Fibroblast of lung (primary cell): Measurements from ENCODE around the gene PEX6. TPM values are rescaled to one million over a fixed set of nuclear protein-coding genes. Genes with fewer than 3 reads are reported as not detected.
"Not testable (repeated sequence)": the region's sequence is repeated elsewhere in the genome, so short reads cannot be mapped to it uniquely, and the experiment has no call there.

Source experiments
- DNase-seq, 2 donors: peaks; one replicate each; pipeline versions ENCODE4 v3.0.0 to v3.0.0-alpha.2; 2010; ENCODE audit warnings: low read depth in 2 of 2
- H2AFZ ChIP-seq: 2 replicates; pipeline ENCODE4 v1.5.1; 2012; ENCODE audit warnings: low read length, control low read depth, inconsistent platforms
- H3K27ac ChIP-seq: 2 replicates; pipeline ENCODE4 v1.5.1; 2011; ENCODE audit warnings: low read length, control low read depth; ENCODE audit not compliant: insufficient read depth
- H3K27me3 ChIP-seq: 2 replicates; pipeline ENCODE4 v1.5.1; 2011; ENCODE audit warnings: mild to moderate bottlenecking, low read length; ENCODE audit not compliant: control insufficient read depth, insufficient read depth
- H3K36me3 ChIP-seq: 2 replicates; pipeline ENCODE4 v1.5.1; 2011; ENCODE audit warnings: low read length; ENCODE audit not compliant: control insufficient read depth, insufficient read depth
- H3K4me1 ChIP-seq: 2 replicates; pipeline ENCODE4 v1.5.1; 2011; ENCODE audit warnings: low read length; ENCODE audit not compliant: control insufficient read depth, insufficient read depth; ENCODE audit errors: extremely low read depth
- H3K4me2 ChIP-seq: 2 replicates; pipeline ENCODE4 v1.5.1; 2011; ENCODE audit warnings: low read length, control low read depth; ENCODE audit not compliant: insufficient read depth; ENCODE audit errors: extremely low read depth
- H3K4me3 ChIP-seq, 4 experiments: fragments of 200-600 bp in 1 of 4; sonication (generic) in 1 of 4; replicated peaks in 1 of 4; 2 replicates each; pipeline ENCODE4 v1.5.1; 2011 to 2016; ENCODE audit warnings: low read length in 4 of 4, low read depth in 3 of 4, mild to moderate bottlenecking in 3 of 4, control low read depth in 2 of 4, inconsistent platforms in 1 of 4, mixed read lengths in 1 of 4; ENCODE audit not compliant: insufficient read depth in 1 of 4; ENCODE audit errors: control extremely low read depth in 1 of 4
- H3K79me2 ChIP-seq: 2 replicates; pipeline ENCODE4 v1.5.1; 2012; ENCODE audit warnings: mild to moderate bottlenecking, low read length, inconsistent platforms; ENCODE audit not compliant: control insufficient read depth, insufficient read depth
- H3K9ac ChIP-seq: 2 replicates; pipeline ENCODE4 v1.5.1; 2011; ENCODE audit warnings: mild to moderate bottlenecking, low read length, control low read depth; ENCODE audit not compliant: insufficient read depth
- H3K9me3 ChIP-seq: 2 replicates; pipeline ENCODE4 v1.5.1; 2012; ENCODE audit warnings: low read depth, low read length; ENCODE audit not compliant: control insufficient read depth, insufficient read depth
- H4K20me1 ChIP-seq: 2 replicates; pipeline ENCODE4 v1.5.1; 2011; ENCODE audit warnings: low read length; ENCODE audit not compliant: control insufficient read depth, insufficient read depth; ENCODE audit errors: extremely low read depth
- CTCF ChIP-seq, 2 donors: IDR thresholded peaks in 1 of 2; conservative IDR thresholded peaks in 1 of 2; 1 replicate in 1 of 2; 2 replicates in 1 of 2; pipeline ENCODE4 v1.5.1; 2011 to 2012; ENCODE audit warnings: low read length in 2 of 2, control low read depth in 1 of 2, inconsistent platforms in 1 of 2, low read depth in 1 of 2, mild to moderate bottlenecking in 1 of 2
- EZH2 ChIP-seq: IDR thresholded peaks from 2 replicates; pipeline ENCODE4 v1.5.1; 2012; ENCODE audit warnings: low read length, control low read depth, mild to moderate bottlenecking; ENCODE audit errors: missing control alignments
- polyA plus RNA-seq, 2 donors: library from polyadenylated mRNA; depleted of rRNA in 1 of 2; stranded (reverse) in 1 of 2; unstranded in 1 of 2; fragments of >200 nt; gene quantifications; 2 replicates each; pipeline ENCODE4 v1.2.1, GENCODE V29; 2011 to 2012; ENCODE audit warnings: missing spikeins in 1 of 2
- total RNA-seq: library from RNA; depleted of rRNA; stranded (reverse); fragments of >200 nt; gene quantifications from 2 replicates; pipeline ENCODE4 v1.2.1, GENCODE V29; 2014

PEX6 gene
- total and polyA plus RNA-seq, 2 donors (not counting 1 experiment from before 2014, with no cell fraction given), result 5.3 to 49.2 TPM

GRCh38 chr6:42947950-42948349 lies 31.0 kb downstream of the PEX6 start:
- Histone ChIP-seq H3K27me3 (no peaks in the 10 kb centered on the region), H3K9ac (no peak overlapping the region), H3K4me3 (no peak overlapping the region), H3K4me1 (no peaks in the 10 kb centered on the region), H3K27ac (no peak overlapping the region), H4K20me1 (no peaks in the 10 kb centered on the region), H3K4me2 (no peak overlapping the region), H3K79me2 (no peaks in the 10 kb centered on the region), H3K36me3 (no peaks in the 10 kb centered on the region), H3K9me3 (no peaks in the 10 kb centered on the region), H2AFZ (no peak overlapping the region)
- no peak for DNase-seq
- TF ChIP-seq CTCF (conservative IDR thresholded peaks at IDR 0.05 in 1 of 2, IDR thresholded peaks at IDR 0.05 in 1 of 2; ENCODE audit: low read depth in 1 of 2, low read length in 2 of 2), result no peak
- no peak for TF ChIP-seq EZH2

GRCh38 chr6:42942444-42942843 lies 36.5 kb downstream of the PEX6 start:
- Histone ChIP-seq H2AFZ (no peak overlapping the region), H3K4me3 (no peak overlapping the region), H3K36me3 (peaks cover 6% of the 10 kb centered on the region), H3K27me3 (no peaks in the 10 kb centered on the region), H3K27ac (no peak overlapping the region), H3K9ac (no peak overlapping the region), H3K9me3 (no peaks in the 10 kb centered on the region), H3K79me2 (no peaks in the 10 kb centered on the region), H4K20me1 (no peaks in the 10 kb centered on the region), H3K4me2 (no peak overlapping the region), H3K4me1 (no peaks in the 10 kb centered on the region)
- TF ChIP-seq EZH2, result no peak
- no peak for TF ChIP-seq CTCF (conservative IDR thresholded peaks at IDR 0.05 in 1 of 2, IDR thresholded peaks at IDR 0.05 in 1 of 2; ENCODE audit: low read depth in 1 of 2, low read length in 2 of 2)
- no peak for DNase-seq

- DNase-seq, H3K4me1 ChIP-seq, H4K20me1 ChIP-seq, H3K9ac ChIP-seq, H2AFZ ChIP-seq, H3K27me3 ChIP-seq, H3K4me3 ChIP-seq, H3K9me3 ChIP-seq, H3K79me2 ChIP-seq, H3K27ac ChIP-seq, H3K36me3 ChIP-seq, H3K4me2 ChIP-seq: not testable (repeated sequence)
These were observed 37.6 kb downstream of the PEX6 start for GRCh38 chr6:42941356-42941755.
